ENCODE measurements around the gene DIAPH2.

DNA sequence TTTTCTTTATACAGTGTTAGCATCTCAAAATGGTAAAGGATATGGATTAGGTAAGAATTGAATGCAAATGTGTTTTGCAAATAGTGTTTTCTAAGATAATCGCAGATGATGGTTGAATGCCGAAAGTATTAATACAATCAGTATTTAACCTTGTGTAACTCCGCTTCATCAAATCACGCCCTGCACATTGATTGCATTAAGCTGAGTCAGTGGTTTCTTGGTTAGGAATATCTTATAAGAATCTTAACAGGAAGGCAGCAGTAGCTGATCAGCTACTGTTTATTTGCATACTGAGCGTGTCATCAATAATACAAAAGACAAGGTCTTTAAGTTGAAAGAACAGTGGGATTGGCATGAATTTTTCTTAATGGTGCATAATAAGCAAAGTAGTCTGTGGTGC lies 744.5 kb downstream of the DIAPH2 start:
- TF ChIP-seq GLIS3 (CRISPR knock-in tag; IDR thresholded peaks at IDR 0.05) (no peak), OSR1 (CRISPR knock-in tag; IDR thresholded peaks at IDR 0.05) (no peak), ZFP3 (CRISPR knock-in tag; IDR thresholded peaks at IDR 0.05) (no peak), ZNF70 (CRISPR knock-in tag; IDR thresholded peaks at IDR 0.05) (no peak), CSDC2 (CRISPR knock-in tag; IDR thresholded peaks at IDR 0.05) (no peak)
- TF ChIP-seq, protein P1, sequence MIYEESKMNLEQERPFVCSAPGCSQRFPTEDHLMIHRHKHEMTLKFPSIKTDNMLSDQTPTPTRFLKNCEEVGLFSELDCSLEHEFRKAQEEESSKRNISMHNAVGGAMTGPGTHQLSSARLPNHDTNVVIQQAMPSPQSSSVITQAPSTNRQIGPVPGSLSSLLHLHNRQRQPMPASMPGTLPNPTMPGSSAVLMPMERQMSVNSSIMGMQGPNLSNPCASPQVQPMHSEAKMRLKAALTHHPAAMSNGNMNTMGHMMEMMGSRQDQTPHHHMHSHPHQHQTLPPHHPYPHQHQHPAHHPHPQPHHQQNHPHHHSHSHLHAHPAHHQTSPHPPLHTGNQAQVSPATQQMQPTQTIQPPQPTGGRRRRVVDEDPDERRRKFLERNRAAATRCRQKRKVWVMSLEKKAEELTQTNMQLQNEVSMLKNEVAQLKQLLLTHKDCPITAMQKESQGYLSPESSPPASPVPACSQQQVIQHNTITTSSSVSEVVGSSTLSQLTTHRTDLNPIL (CRISPR knock-in tag; IDR thresholded peaks at IDR 0.05; ENCODE audit: low read depth) = no peak
- TF ChIP-seq, protein P2, sequence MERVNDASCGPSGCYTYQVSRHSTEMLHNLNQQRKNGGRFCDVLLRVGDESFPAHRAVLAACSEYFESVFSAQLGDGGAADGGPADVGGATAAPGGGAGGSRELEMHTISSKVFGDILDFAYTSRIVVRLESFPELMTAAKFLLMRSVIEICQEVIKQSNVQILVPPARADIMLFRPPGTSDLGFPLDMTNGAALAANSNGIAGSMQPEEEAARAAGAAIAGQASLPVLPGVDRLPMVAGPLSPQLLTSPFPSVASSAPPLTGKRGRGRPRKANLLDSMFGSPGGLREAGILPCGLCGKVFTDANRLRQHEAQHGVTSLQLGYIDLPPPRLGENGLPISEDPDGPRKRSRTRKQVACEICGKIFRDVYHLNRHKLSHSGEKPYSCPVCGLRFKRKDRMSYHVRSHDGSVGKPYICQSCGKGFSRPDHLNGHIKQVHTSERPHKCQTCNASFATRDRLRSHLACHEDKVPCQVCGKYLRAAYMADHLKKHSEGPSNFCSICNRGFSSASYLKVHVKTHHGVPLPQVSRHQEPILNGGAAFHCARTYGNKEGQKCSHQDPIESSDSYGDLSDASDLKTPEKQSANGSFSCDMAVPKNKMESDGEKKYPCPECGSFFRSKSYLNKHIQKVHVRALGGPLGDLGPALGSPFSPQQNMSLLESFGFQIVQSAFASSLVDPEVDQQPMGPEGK (CRISPR knock-in tag; IDR thresholded peaks at IDR 0.05; ENCODE audit: borderline replicate concordance) = no peak
